Pulmonary artery endothelial cell (primary cell): Measurements from ENCODE around the gene CENPP. TPM values are rescaled to one million over a fixed set of nuclear protein-coding genes. Genes with fewer than 3 reads are reported as not detected.

Source experiments
- total RNA-seq: library from RNA; depleted of rRNA; stranded (reverse); fragments of >200 nt; gene quantifications from 2 replicates; pipeline ENCODE4 v1.2.3, GENCODE V29; 2014

Gene CENPP
- total RNA-seq, 1 donor from 2014 or later: 5.3 TPM

Other genes with a start within 250 kb of the CENPP start
- gene SPTLC1, start 210.5 kb upstream of the CENPP start, total RNA-seq: 96.0 and 119 TPM in 2 replicates
- 227 and 241 TPM in 2 replicates for gene IARS1, start 32.3 kb upstream of the CENPP start, total RNA-seq
- 20.4 and 29.6 TPM in 2 replicates for gene NOL8, start 603 bp upstream of the CENPP start, total RNA-seq
- not detected in 2 replicates for gene OGN, start 78.6 kb downstream of the CENPP start, total RNA-seq
- gene OMD, start 98.5 kb downstream of the CENPP start, total RNA-seq: 0.04 and 0.07 TPM in 2 replicates
- gene ASPN, start 156.6 kb downstream of the CENPP start, total RNA-seq: 0.07 and 0.11 TPM in 2 replicates
- gene ECM2, start 210.0 kb downstream of the CENPP start, total RNA-seq: 0.13 and 0.18 TPM in 2 replicates